K562 (cell line): ENCODE measurements around the gene WDR5B. TPM values are rescaled to one million over a fixed set of nuclear protein-coding genes. Genes with fewer than 3 reads are reported as not detected.

Experiments used
- ARHGAP35 ChIP-seq: fragments of 450-650 bp; IDR thresholded peaks from 2 replicates; pipeline ENCODE4 v1.6.1; 2018; ENCODE audit not compliant: partially characterized antibody
- ARID4B ChIP-seq: sonication (generic); formaldehyde crosslinking; IDR thresholded peaks from 2 replicates; pipeline ENCODE4 v1.8.0; 2022; ENCODE audit warnings: mild to moderate bottlenecking, missing genetic modification reagents
- CC2D1A ChIP-seq: fragments of 450-650 bp; IDR thresholded peaks from 2 replicates; pipeline ENCODE4 v1.6.1; 2017; ENCODE audit warnings: mild to moderate bottlenecking
- CREM ChIP-seq: IDR thresholded peaks from 2 replicates; pipeline ENCODE4 v1.6.1; 2014; ENCODE audit warnings: antibody characterized with exemption, low read depth
- EP400 ChIP-seq: fragments of 450-650 bp; IDR thresholded peaks from 2 replicates; pipeline ENCODE4 v1.6.1; 2017; ENCODE audit warnings: antibody characterized with exemption, mild to moderate bottlenecking, moderate library complexity
- ESRRA ChIP-seq: fragments of 450-650 bp; IDR thresholded peaks from 2 replicates; pipeline ENCODE4 v1.6.1; 2014; ENCODE audit warnings: low read depth, mild to moderate bottlenecking, moderate library complexity, borderline replicate concordance
- HDAC1 ChIP-seq, 2 experiments: fragments of 450-650 bp; IDR thresholded peaks; 2 replicates each; pipeline ENCODE4 v1.6.1; 2016 to 2017; ENCODE audit warnings: inconsistent platforms in 1 of 2, mild to moderate bottlenecking in 1 of 2, moderate library complexity in 1 of 2
- MXD1 ChIP-seq: fragments of 250-450 bp; sonication (Bioruptor Pico); IDR thresholded peaks from 2 replicates; pipeline ENCODE4 v1.8.0; 2021; ENCODE audit warnings: borderline replicate concordance, mild to moderate bottlenecking, moderate library complexity; ENCODE audit not compliant: poor library complexity, severe bottlenecking
- NFYB ChIP-seq: IDR thresholded peaks from 2 replicates; pipeline ENCODE4 v1.6.1; 2011; ENCODE audit warnings: mild to moderate bottlenecking, moderate library complexity; ENCODE audit not compliant: insufficient read length; ENCODE audit errors: extremely low read depth
- NR2C1 ChIP-seq, 2 experiments: fragments of 450-650 bp; IDR thresholded peaks; 2 replicates each; pipeline ENCODE4 v1.6.1; 2017; ENCODE audit warnings: mild to moderate bottlenecking in 2 of 2, antibody characterized with exemption in 1 of 2, inconsistent platforms in 1 of 2, missing compliant biosample characterization in 1 of 2, missing genetic modification characterization in 1 of 2
- NR2C2 ChIP-seq, 2 experiments: fragments of 200-800 bp in 1 of 2; sonication (Bioruptor generic) in 1 of 2; sonication (generic) in 1 of 2; formaldehyde crosslinking in 1 of 2; IDR thresholded peaks; 2 replicates each; pipeline versions ENCODE4 v1.6.1 to v1.8.0; 2016 to 2022; ENCODE audit warnings: mild to moderate bottlenecking in 1 of 2, missing compliant biosample characterization in 1 of 2, missing genetic modification characterization in 1 of 2, missing genetic modification reagents in 1 of 2
- NR3C1 ChIP-seq: sonication (generic); formaldehyde crosslinking; IDR thresholded peaks from 2 replicates; pipeline ENCODE4 v1.8.1; 2022; ENCODE audit warnings: missing genetic modification reagents
- PHF20 ChIP-seq: fragments of 450-650 bp; IDR thresholded peaks from 2 replicates; pipeline ENCODE4 v1.6.1; 2018; ENCODE audit not compliant: partially characterized antibody
- PKNOX1 ChIP-seq: fragments of 450-650 bp; IDR thresholded peaks from 2 replicates; pipeline ENCODE4 v1.6.1; 2016
- POLR2A ChIP-seq: fragments of 450-650 bp; conservative IDR thresholded peaks from 2 replicates; pipeline ENCODE4 v1.6.1; 2016
- POLR2B ChIP-seq: fragments of 450-650 bp; IDR thresholded peaks from 2 replicates; pipeline ENCODE4 v1.6.1; 2018; ENCODE audit warnings: low read depth; ENCODE audit not compliant: partially characterized antibody
- RBFOX2 ChIP-seq: fragments of 200-400 bp; formaldehyde crosslinking; IDR thresholded peaks from 2 replicates; pipeline ENCODE4 v1.6.1; 2017; ENCODE audit warnings: low read depth, mild to moderate bottlenecking, low read length, moderate library complexity
- SAP30 ChIP-seq: fragments of 200-600 bp; sonication (generic); IDR thresholded peaks from 2 replicates; pipeline ENCODE4 v1.6.1; 2012; ENCODE audit warnings: borderline replicate concordance, low read depth, mild to moderate bottlenecking, moderate library complexity, low read length, control low read depth, inconsistent platforms; ENCODE audit not compliant: insufficient read depth, poor library complexity, severe bottlenecking
- STAT5B ChIP-seq: fragments of 250-450 bp; sonication (Bioruptor Pico); IDR thresholded peaks from 2 replicates; pipeline ENCODE4 v1.8.0; 2021; ENCODE audit warnings: mild to moderate bottlenecking, inconsistent platforms
- SUPT5H ChIP-seq: fragments of 450-650 bp; IDR thresholded peaks from 2 replicates; pipeline ENCODE4 v1.6.1; 2016
- YY1 ChIP-seq, 3 experiments: IDR thresholded peaks; 2 replicates each; pipeline ENCODE4 v1.6.1; 2011; ENCODE audit warnings: low read length in 2 of 3, mild to moderate bottlenecking in 2 of 3, moderate library complexity in 2 of 3, borderline replicate concordance in 1 of 3, control low read depth in 1 of 3, low read depth in 1 of 3; ENCODE audit not compliant: insufficient read depth in 3 of 3, insufficient replicate concordance in 2 of 3, control insufficient read depth in 1 of 3, insufficient read length in 1 of 3; ENCODE audit errors: extremely low read depth in 1 of 3
- polyA plus RNA-seq, 8 experiments: library from polyadenylated mRNA; depleted of rRNA in 4 of 8; stranded (reverse) in 5 of 8; unstranded in 3 of 8; fragments of >200 nt; fragmentation: Nextera tagmentation in 2 of 8; fragmentation: Illumina TruSeq in 1 of 8; extraction: Ambion mirVana in 2 of 8; extraction: Trizol in 1 of 8; gene quantifications; 2 replicates each; pipeline versions ENCODE4 v1.2.1 to v1.2.3, GENCODE V29; 2011 to 2014; ENCODE audit warnings: inconsistent platforms in 1 of 8, missing spikeins in 1 of 8
- total RNA-seq, 7 experiments: library from RNA; depleted of rRNA in 6 of 7; stranded (reverse); fragments of >200 nt in 6 of 7; fragmentation: Illumina TruSeq in 2 of 7; extraction: Trizol in 2 of 7; gene quantifications; 2 replicates each; pipeline versions ENCODE4 v1.2.1 to v1.2.3, GENCODE V29; 2011 to 2021; ENCODE audit warnings: low replicate concordance in 1 of 7

The WDR5B gene
- total and polyA plus RNA-seq, 9 of the 15 experiments (the other 6 are each of a cell fraction or from before 2014, with no cell fraction given): 2.8 to 10.1 (median 4.2) TPM

- TF ChIP-seq ARID4B (CRISPR knock-in tag): peak; percentile 62; the same call in 1 of the 2 replicates
- TF ChIP-seq YY1 (IDR thresholded peaks at IDR 0.05; ENCODE audit: borderline replicate concordance in 1 of 3, control insufficient read depth in 1 of 3, extremely low read depth in 1 of 3, insufficient read depth in 3 of 3, insufficient read length in 1 of 3, insufficient replicate concordance in 2 of 3, low read depth in 1 of 3, low read length in 2 of 3): peak; percentile 91 to 98 (median 96)
- TF ChIP-seq POLR2B: peak; percentile 49
- peak; percentile 97 for TF ChIP-seq CC2D1A
- peak; percentile 68 for TF ChIP-seq SUPT5H
- peak; percentile 62 to 95; a peak in 3 of 4 replicates for TF ChIP-seq HDAC1 (IDR thresholded peaks at IDR 0.05)
- peak; percentile 44 for TF ChIP-seq MXD1 (CRISPR knock-in tag)
- TF ChIP-seq ARHGAP35: no peak
- TF ChIP-seq EP400: peak; percentile 83
- TF ChIP-seq PHF20: peak; percentile 95
- TF ChIP-seq NR2C1 (IDR thresholded peaks at IDR 0.05): peak; percentile 54; the same call in 1 of the 2 replicates
- TF ChIP-seq NR2C1 (tag; IDR thresholded peaks at IDR 0.05): peak; percentile 46; the same call in 1 of the 2 replicates
- TF ChIP-seq NR2C2 (CRISPR knock-in tag; IDR thresholded peaks at IDR 0.05): no peak
- peak; percentile 75 for TF ChIP-seq NR2C2 (tag; IDR thresholded peaks at IDR 0.05)
- TF ChIP-seq ESRRA: peak; percentile 70
- peak; percentile 44 for TF ChIP-seq PKNOX1
- TF ChIP-seq CREM: peak; percentile 49
- peak; percentile 90 for TF ChIP-seq SAP30
- no peak for TF ChIP-seq STAT5B (CRISPR knock-in tag)
- peak; percentile 73 for TF ChIP-seq RBFOX2
- TF ChIP-seq NR3C1: no peak
- TF ChIP-seq POLR2A: peak; percentile 80
- peak; percentile 17 for TF ChIP-seq NFYB
Observed at GRCh38 chr3:122382888-122383666, 32.8 kb downstream of the WDR5B start, which contains the start of gene MIX23 (continued).
